Adrenal gland (tissue), 12 donors: ENCODE results near the gene CCDC183. TPM values are rescaled to one million over a fixed set of nuclear protein-coding genes. Genes with fewer than 3 reads are reported as not detected.
A peak's percentile ranks its signal among the peaks of the same experiment; 100 is the strongest.
"Not testable (repeated sequence)": the region's sequence is repeated elsewhere in the genome, so short reads cannot be mapped to it uniquely, and the experiment has no call there.

ENCODE experiments used
- DNase-seq, 7 donors: peaks; one replicate each; pipeline ENCODE4 v3.0.0-alpha.2; 2019 to 2020
- H3K27ac ChIP-seq, 5 donors: fragments of 200-600 bp; sonication (generic) in 4 of 5; 1 replicate in 3 of 5; 2 replicates in 2 of 5; pipeline versions ENCODE4 v1.5.1 to v1.8.0; 2016 to 2020; ENCODE audit warnings: mild to moderate bottlenecking in 1 of 5
- H3K27me3 ChIP-seq: fragments of 200-600 bp; 2 replicates; pipeline ENCODE4 v1.8.0; 2021
- H3K36me3 ChIP-seq, 2 donors: fragments of 200-600 bp; replicated peaks in 1 of 2; 1 replicate in 1 of 2; 2 replicates in 1 of 2; pipeline versions ENCODE4 v1.5.1 to v1.8.0; 2018 to 2022
- H3K4me1 ChIP-seq, 2 donors: fragments of 200-600 bp; replicated peaks in 1 of 2; 1 replicate in 1 of 2; 2 replicates in 1 of 2; pipeline versions ENCODE4 v1.5.1 to v1.8.0; 2018 to 2021
- H3K4me3 ChIP-seq, 4 donors: fragments of 200-600 bp; sonication (generic) in 3 of 4; one replicate each; pipeline ENCODE4 v1.5.1; 2016 to 2018
- H3K9me3 ChIP-seq, 3 donors: fragments of 200-600 bp; sonication (generic) in 1 of 3; replicated peaks in 1 of 3; 1 replicate in 2 of 3; 2 replicates in 1 of 3; pipeline versions ENCODE4 v1.5.1 to v1.8.0; 2016 to 2021
- POLR2A ChIP-seq, 2 donors: fragments of 450-650 bp; IDR thresholded peaks; one replicate each; pipeline ENCODE4 v1.6.1; 2017; ENCODE audit warnings: antibody characterized with exemption in 2 of 2, mild to moderate bottlenecking in 2 of 2, moderate library complexity in 1 of 2
- WGBS, 4 donors: extraction: QIAGEN DNeasy Blood & Tissue Kit in 2 of 4; methylation state at CpG; one replicate each; pipeline versions ENCODE4 v1.1.5 to v1.1.7; 2013 to 2017; 5-methylcytosine and 5-hydroxymethylcytosine counted together
- intact Hi-C, 2 donors: fragments of 100-400 bp; cut with DNase I; formaldehyde crosslinking; loops; one replicate each; pipeline versions ENCODE4 v1.14.1 to v1.15.0; 2022 to 2023
- polyA plus RNA-seq, 3 donors: library from polyadenylated mRNA; stranded (reverse); fragments of 200-250 nt in 2 of 3; fragments of 350-450 nt in 1 of 3; fragmentation: Illumina TruSeq in 1 of 3; extraction: RNeasy Lipid Tissue Mini Kit (QIAGEN cat#74804) in 1 of 3; gene quantifications; one replicate each; pipeline ENCODE4 v1.2.3, GENCODE V29; 2013 to 2014
- total RNA-seq, 9 donors: library from RNA; depleted of rRNA in 4 of 9; stranded (reverse); fragments of >200 nt in 4 of 9; fragments of 120-200 nt in 1 of 9; fragmentation: NEBNext Ultra II Directional in 1 of 9; extraction: Animal tissue kit (Norgen Biotek cat#: 25700) in 1 of 9; gene quantifications; one replicate each; pipeline versions ENCODE4 v1.1.0 to v1.2.4, GENCODE V29; 2013 to 2023
- TF ChIP-seq, protein P1 (sequence below), 6 experiments: fragments of 450-650 bp in 4 of 6; fragments of 200-600 bp in 2 of 6; sonication (generic) in 1 of 6; IDR thresholded peaks; 1 replicate in 5 of 6; 2 replicates in 1 of 6; pipeline versions ENCODE4 v1.5.1 to v1.8.0; 2016 to 2021; ENCODE audit warnings: antibody characterized with exemption in 6 of 6, mild to moderate bottlenecking in 2 of 6, moderate library complexity in 1 of 6
- donor health status: healthy with polysubstance abuse.
- donor health status: Bipolar disorder and iron deficiency.
- donor health status: DM: yes; HTN: yes; CAD: no.
- donor health status: DM: no; HTN: no; CAD: no.
- donor health status: DM: no; HTN: no; CAD: no.
- donor health status: DM: yes; HTN: yes; CAD: no.

CCDC183 gene
- total and polyA plus RNA-seq, 12 donors = 0.46 to 17.5 (median 1.8) TPM; not detected in 1

DNA sequence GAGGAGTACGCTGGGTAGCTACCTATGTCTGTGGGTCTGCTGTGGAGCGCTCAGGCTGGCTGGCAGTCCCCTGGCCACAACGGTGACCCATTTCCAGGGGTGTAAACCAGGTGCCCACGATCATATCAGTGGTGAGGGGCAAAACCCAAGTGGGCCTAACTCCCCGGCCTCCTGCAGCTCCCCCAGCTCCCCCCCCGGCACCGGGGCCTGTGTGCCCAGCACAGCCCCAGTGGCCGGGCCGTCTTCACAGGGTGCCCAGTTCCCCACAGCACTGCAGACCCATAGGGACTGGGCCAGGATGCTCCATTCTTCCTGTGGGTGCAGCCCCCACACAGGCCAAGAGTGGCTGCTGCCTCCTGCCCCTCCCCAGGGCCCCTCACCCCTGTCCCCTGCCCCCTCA is 37.1 kb upstream of the CCDC183 start:
- WGBS, 4 donors = 68 to 80% (median 73%) methylated on average over 5 to 9 of the region's 9 CpGs; no CpG with 5 or more reads in 1 of the 4 donors
- no peak overlapping the region for H3K27ac ChIP-seq
- H3K27me3 ChIP-seq = no peaks in the 10 kb centered on the region
- H3K4me3 ChIP-seq = no peak overlapping the region
- no peak for TF ChIP-seq POLR2A (IDR thresholded peaks at IDR 0.05)
- TF ChIP-seq, protein P1, sequence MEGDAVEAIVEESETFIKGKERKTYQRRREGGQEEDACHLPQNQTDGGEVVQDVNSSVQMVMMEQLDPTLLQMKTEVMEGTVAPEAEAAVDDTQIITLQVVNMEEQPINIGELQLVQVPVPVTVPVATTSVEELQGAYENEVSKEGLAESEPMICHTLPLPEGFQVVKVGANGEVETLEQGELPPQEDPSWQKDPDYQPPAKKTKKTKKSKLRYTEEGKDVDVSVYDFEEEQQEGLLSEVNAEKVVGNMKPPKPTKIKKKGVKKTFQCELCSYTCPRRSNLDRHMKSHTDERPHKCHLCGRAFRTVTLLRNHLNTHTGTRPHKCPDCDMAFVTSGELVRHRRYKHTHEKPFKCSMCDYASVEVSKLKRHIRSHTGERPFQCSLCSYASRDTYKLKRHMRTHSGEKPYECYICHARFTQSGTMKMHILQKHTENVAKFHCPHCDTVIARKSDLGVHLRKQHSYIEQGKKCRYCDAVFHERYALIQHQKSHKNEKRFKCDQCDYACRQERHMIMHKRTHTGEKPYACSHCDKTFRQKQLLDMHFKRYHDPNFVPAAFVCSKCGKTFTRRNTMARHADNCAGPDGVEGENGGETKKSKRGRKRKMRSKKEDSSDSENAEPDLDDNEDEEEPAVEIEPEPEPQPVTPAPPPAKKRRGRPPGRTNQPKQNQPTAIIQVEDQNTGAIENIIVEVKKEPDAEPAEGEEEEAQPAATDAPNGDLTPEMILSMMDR (IDR thresholded peaks at IDR 0.05) = no peak
- H3K4me1 ChIP-seq = no peaks in the 10 kb centered on the region
- no peaks in the 10 kb centered on the region for H3K9me3 ChIP-seq
- no peak for DNase-seq
- H3K36me3 ChIP-seq = no peaks in the 10 kb centered on the region
- intact Hi-C loops = no loop called here

DNA sequence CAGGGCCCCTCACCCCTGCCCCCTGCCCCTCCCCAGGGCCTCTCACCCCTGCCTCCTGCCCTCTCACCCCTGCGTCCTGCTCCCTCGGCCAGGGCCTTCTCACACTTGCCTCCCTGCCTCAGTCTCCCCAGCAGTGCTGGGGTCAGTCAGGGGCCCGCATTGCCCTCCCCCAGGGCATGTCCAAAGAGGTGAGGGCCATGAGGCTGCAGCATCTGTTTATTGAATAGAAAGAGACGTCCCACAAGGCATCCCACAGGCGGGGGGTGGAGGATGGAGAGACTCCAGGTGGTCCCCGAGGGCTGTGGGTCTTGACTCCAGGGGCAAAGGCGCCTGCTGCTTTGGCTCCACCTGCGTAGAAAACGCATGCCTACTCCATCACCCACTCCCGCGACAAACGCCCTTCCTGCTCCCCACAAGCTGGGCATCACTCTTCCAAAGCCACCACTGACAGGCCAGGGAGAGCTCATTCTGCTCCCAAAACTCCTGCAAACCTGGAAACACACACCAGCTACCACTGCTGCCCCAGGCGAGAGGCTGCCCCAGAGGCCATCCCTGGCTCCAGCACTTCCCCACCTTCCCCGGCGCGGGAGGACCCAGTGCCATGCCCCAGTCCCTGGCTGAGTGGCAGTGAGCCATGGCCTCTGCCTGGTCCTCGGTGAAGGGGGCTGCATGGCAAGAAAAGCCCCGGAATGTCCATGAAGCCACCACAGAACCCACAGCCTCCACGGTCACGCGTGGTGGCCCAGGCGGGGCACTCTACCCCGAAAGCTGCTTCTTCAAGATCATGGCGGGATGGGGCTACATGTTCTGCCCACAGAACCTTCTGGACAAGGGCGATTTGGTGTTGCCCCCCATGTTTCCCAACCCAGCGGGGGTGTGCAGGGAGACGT is 36.5 kb upstream of the CCDC183 start:
- intact Hi-C loops = no loop called here
- Histone ChIP-seq H3K9me3 (no peaks in the 10 kb centered on the region), H3K4me3 (no peak overlapping the region), H3K27me3 (no peaks in the 10 kb centered on the region), H3K27ac (no peak overlapping the region), H3K36me3 (no peaks in the 10 kb centered on the region), H3K4me1 (no peaks in the 10 kb centered on the region)
- TF ChIP-seq, protein P1 (IDR thresholded peaks at IDR 0.05) = no peak
- TF ChIP-seq POLR2A (IDR thresholded peaks at IDR 0.05) = no peak
- WGBS, 4 donors = 69 to 82% (median 75%) methylated on average over 15 to 27 of the region's 27 CpGs
- DNase-seq = no peak

DNA sequence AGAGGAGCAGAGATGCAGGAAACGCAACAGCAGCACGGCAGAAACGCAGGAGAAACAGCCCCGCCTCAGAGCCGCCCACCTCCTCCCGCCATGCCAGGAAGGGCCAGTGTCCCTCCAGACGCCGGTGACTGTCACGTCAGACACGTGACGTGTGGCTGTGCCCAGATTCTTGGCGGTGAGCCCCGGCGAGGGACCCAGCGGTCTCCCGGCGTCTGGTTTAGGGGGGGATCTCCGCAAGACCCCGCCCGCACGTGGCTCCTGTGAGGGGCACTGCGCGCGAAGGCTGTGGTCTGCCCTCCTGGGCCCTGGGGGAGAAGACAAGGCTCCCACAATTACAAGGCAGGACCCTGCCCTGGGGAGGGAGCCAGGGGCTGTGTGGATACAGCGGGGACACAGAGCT is 35.7 kb upstream of the CCDC183 start:
- H3K27me3 ChIP-seq = no peaks in the 10 kb centered on the region
- no peak overlapping the region for H3K4me3 ChIP-seq
- H3K4me1 ChIP-seq = no peaks in the 10 kb centered on the region
- 68 to 82% (median 72%) methylated on average over 4 to 25 of the region's 25 CpGs for WGBS, 4 donors
- H3K27ac ChIP-seq = no peak overlapping the region
- no peaks in the 10 kb centered on the region for H3K36me3 ChIP-seq
- no peaks in the 10 kb centered on the region for H3K9me3 ChIP-seq
- DNase-seq = peak in 1 of 7 donors; percentile 12
- intact Hi-C loops = no loop called here
- TF ChIP-seq, protein P1 (IDR thresholded peaks at IDR 0.05) = no peak
- no peak for TF ChIP-seq POLR2A (IDR thresholded peaks at IDR 0.05)

DNA sequence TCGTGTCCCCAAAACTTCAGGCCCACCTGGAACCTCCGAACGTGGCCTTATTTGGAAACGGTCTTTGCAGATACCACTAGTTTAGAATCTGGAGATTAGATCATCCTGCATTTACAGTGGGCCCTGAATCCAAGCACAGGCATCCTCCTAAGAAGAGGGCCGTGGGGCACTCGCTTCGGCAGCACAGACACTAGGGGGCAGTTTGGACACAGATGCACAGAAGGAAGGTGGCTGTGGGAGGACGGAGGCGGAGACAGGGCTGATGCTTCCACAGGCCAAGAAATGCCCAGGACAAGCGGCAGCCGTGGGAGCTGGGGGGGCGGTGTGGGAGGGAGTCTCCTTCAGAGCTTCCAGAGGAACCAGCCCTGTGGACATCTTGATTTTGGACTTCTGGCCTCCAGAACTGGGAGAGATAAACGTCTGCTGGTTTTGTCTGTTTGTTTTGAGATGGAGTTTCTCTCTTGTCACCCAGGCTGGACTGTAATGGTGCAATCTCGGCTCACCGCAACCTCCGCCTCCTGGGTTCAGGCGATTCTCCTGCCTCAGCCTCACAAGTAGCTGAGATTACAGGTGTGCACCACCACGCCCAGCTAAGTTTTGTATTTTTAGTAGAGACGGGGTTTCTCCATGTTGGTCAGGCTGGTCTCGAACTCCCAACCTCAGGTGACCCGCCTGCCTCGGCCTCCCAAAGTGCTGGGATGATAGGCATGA is 35.1 kb upstream of the CCDC183 start:
- H3K4me1 ChIP-seq, H3K27me3 ChIP-seq, H3K36me3 ChIP-seq, H3K9me3 ChIP-seq, H3K27ac ChIP-seq, H3K4me3 ChIP-seq, intact Hi-C loops: not testable (repeated sequence)
- 33 to 41% (median 39%) methylated on average over 22 of the region's 22 CpGs for WGBS, 4 donors
- TF ChIP-seq, protein P1 (IDR thresholded peaks at IDR 0.05) = peak in 4 of 6 experiments; percentile 28 to 41 (median 34)
- DNase-seq = peak in 6 of 7 donors; percentile 51 to 76 (median 64)
